Neural progenitor cell (in vitro differentiated cells): ENCODE measurements around the gene MED27. TPM values are rescaled to one million over a fixed set of nuclear protein-coding genes. Genes with fewer than 3 reads are reported as not detected.

Experiments
- DNase-seq: peaks from one replicate; pipeline ENCODE4 v3.0.0-alpha.2; 2016; ENCODE audit warnings: low spot score
- H2AFZ ChIP-seq: fragments of 200-600 bp; sonication (generic); replicated peaks from 2 replicates; pipeline ENCODE4 v1.6.1; 2016; ENCODE audit warnings: antibody characterized with exemption
- H3F3A ChIP-seq: fragments of 200-600 bp; sonication (generic); 2 replicates; pipeline ENCODE4 v1.6.1; 2016; ENCODE audit warnings: antibody characterized with exemption, low read depth
- H3K27ac ChIP-seq: fragments of 200-600 bp; sonication (generic); 2 replicates; pipeline ENCODE4 v1.5.1; 2016; ENCODE audit warnings: mild to moderate bottlenecking
- H3K27me3 ChIP-seq: fragments of 200-600 bp; sonication (generic); 2 replicates; pipeline ENCODE4 v1.6.1; 2016; ENCODE audit warnings: mild to moderate bottlenecking, moderate library complexity
- H3K36me3 ChIP-seq: fragments of 200-600 bp; sonication (generic); 2 replicates; pipeline ENCODE4 v1.5.1; 2016
- H3K4me1 ChIP-seq: fragments of 200-600 bp; sonication (generic); 2 replicates; pipeline ENCODE4 v1.6.1; 2016; ENCODE audit warnings: mixed run types
- H3K4me2 ChIP-seq: fragments of 200-600 bp; sonication (generic); 2 replicates; pipeline ENCODE4 v1.6.1; 2016
- H3K4me3 ChIP-seq: fragments of 200-600 bp; sonication (generic); 2 replicates; pipeline ENCODE4 v1.5.1; 2016
- H3K79me2 ChIP-seq: fragments of 200-600 bp; sonication (generic); 2 replicates; pipeline ENCODE4 v1.6.1; 2016; ENCODE audit warnings: low read depth
- H3K9ac ChIP-seq: fragments of 200-600 bp; sonication (generic); 2 replicates; pipeline ENCODE4 v1.6.1; 2016
- H3K9me3 ChIP-seq: fragments of 200-600 bp; sonication (generic); 2 replicates; pipeline ENCODE4 v1.5.1; 2016; ENCODE audit warnings: low read depth
- H4K20me1 ChIP-seq: fragments of 200-600 bp; sonication (generic); 2 replicates; pipeline ENCODE4 v1.6.1; 2016; ENCODE audit warnings: low read depth
- H3K27ac Mint-ChIP-seq: 3 replicates; pipeline ENCODE4 v1.8.0; 2021; ENCODE audit warnings: mixed read lengths
- H3K27me3 Mint-ChIP-seq: 2 replicates; pipeline ENCODE4 v1.8.0; 2022; ENCODE audit warnings: low read depth, mild to moderate bottlenecking, inconsistent platforms, moderate library complexity, mixed read lengths; ENCODE audit not compliant: insufficient read depth
- H3K36me3 Mint-ChIP-seq: 3 replicates; pipeline ENCODE4 v1.8.0; 2021; ENCODE audit warnings: mixed read lengths
- H3K4me1 Mint-ChIP-seq: 3 replicates; pipeline ENCODE4 v1.8.0; 2021; ENCODE audit warnings: mixed read lengths
- H3K4me3 Mint-ChIP-seq: 3 replicates; pipeline ENCODE4 v1.8.0; 2021; ENCODE audit warnings: mild to moderate bottlenecking, moderate library complexity, mixed read lengths
- H3K9me3 Mint-ChIP-seq: 3 replicates; pipeline ENCODE4 v1.8.0; 2020; ENCODE audit warnings: mixed read lengths
- EZH2 ChIP-seq: fragments of 200-600 bp; sonication (generic); IDR thresholded peaks from 2 replicates; pipeline ENCODE4 v1.6.1; 2017; ENCODE audit warnings: antibody characterized with exemption, mild to moderate bottlenecking, moderate library complexity
- EZH2phosphoT487 ChIP-seq: fragments of 200-600 bp; sonication (generic); IDR thresholded peaks from 2 replicates; pipeline ENCODE4 v1.6.1; 2017; ENCODE audit warnings: antibody characterized with exemption
- total RNA-seq: library from RNA; depleted of rRNA; stranded (reverse); fragments of >200 nt; gene quantifications from 2 replicates; pipeline ENCODE4 v1.2.3, GENCODE V29; 2015; ENCODE audit warnings: low replicate concordance
- TF ChIP-seq, protein P1 (sequence below): fragments of 200-600 bp; sonication (generic); IDR thresholded peaks from 2 replicates; pipeline ENCODE4 v1.5.1; 2017; ENCODE audit warnings: antibody characterized with exemption, mild to moderate bottlenecking

MED27 gene
- total RNA-seq, 1 donor from 2014 or later: 15.1 TPM

DNA sequence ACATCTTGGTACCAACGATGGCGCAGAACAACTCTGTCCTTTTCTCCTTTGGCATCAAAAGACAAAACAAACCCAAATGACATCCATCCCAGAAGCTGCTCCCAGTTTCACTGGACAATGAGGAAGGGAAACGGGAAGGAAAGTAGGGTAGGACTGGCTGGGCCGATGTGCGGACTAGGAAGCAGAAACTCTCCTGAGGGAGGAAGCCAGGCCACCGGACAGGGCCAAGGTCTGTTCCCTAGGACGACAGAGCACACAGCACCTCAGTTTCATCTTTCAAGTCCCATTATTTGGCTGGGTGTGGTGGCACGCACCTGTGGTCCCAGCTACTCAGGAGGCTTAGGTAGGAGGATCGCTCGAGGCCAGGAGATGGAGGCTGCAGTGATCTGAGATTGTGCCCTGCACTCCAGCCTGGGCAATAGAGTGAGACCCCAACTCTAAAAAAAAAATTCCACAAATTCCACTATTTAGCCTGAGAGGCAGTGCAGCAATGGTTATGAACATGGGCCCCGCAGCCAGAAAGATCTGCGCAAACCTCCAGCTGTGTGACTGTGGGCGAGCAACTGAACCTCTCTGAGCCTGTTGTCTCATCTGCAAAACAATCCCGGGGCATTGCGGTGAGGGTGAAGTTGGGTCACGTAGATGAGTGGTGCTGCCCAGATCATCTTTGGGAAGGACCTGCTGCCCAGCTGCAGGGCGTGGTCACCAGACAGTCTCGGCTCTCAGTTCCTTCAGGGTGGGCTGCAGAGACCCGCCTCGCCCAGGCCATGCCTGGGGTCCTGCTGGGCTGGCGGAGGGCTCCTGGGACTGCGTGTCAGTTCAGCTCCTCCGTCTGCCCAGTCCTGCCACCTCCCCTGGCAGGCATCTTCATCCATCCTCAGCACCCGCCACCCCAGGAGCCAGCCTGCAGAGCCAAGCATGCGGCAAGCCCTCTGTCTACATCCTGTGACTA is 238.6 kb downstream of the MED27 start:
- Mint-ChIP-seq H3K27me3 (peaks cover 13% of the 10 kb centered on the region), H3K9me3 (no peaks in the 10 kb centered on the region), H3K4me1 (peaks cover 22% of the 10 kb centered on the region), H3K36me3 (no peaks in the 10 kb centered on the region), H3K4me3 (no peak overlapping the region), H3K27ac (peak overlapping the region; percentile 83)
- no peaks in the 10 kb centered on the region for H3K4me1 ChIP-seq
- H2AFZ ChIP-seq: no peak overlapping the region
- no peak for DNase-seq
- H3K36me3 ChIP-seq: no peaks in the 10 kb centered on the region
- H3K9me3 ChIP-seq: no peaks in the 10 kb centered on the region
- H3K27me3 ChIP-seq: no peaks in the 10 kb centered on the region
- H3K4me3 ChIP-seq: no peak overlapping the region
- TF ChIP-seq EZH2 (no peak), EZH2phosphoT487 (no peak)
- TF ChIP-seq, protein P1, sequence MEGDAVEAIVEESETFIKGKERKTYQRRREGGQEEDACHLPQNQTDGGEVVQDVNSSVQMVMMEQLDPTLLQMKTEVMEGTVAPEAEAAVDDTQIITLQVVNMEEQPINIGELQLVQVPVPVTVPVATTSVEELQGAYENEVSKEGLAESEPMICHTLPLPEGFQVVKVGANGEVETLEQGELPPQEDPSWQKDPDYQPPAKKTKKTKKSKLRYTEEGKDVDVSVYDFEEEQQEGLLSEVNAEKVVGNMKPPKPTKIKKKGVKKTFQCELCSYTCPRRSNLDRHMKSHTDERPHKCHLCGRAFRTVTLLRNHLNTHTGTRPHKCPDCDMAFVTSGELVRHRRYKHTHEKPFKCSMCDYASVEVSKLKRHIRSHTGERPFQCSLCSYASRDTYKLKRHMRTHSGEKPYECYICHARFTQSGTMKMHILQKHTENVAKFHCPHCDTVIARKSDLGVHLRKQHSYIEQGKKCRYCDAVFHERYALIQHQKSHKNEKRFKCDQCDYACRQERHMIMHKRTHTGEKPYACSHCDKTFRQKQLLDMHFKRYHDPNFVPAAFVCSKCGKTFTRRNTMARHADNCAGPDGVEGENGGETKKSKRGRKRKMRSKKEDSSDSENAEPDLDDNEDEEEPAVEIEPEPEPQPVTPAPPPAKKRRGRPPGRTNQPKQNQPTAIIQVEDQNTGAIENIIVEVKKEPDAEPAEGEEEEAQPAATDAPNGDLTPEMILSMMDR: no peak
- no peaks in the 10 kb centered on the region for H3F3A ChIP-seq
- no peak overlapping the region for H3K9ac ChIP-seq
- H4K20me1 ChIP-seq: no peaks in the 10 kb centered on the region
- no peak overlapping the region for H3K27ac ChIP-seq
- no peak overlapping the region for H3K4me2 ChIP-seq
- no peaks in the 10 kb centered on the region for H3K79me2 ChIP-seq

DNA sequence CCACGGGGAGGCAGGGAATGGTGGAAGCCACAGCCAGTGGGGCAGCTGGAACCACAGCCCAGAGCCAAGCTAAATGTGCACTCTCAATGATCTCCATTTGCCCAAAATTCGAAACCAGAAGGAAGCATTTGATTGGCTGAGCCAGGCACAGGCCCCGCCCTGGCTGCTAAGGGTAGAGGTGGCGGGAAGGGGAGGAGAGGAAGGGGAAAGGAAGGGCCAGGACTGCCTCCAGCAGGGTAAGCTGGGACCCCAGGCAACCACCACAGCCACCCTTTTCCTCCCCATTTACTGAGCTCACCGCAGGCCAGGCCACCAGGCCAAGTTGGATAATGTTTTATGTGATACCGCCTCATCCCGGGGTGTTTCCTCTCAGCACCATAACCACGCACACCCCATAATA is 239.4 kb downstream of the MED27 start:
- no peak overlapping the region for H3K9ac ChIP-seq
- peaks cover 16% of the 10 kb centered on the region for H3K27me3 Mint-ChIP-seq
- no peaks in the 10 kb centered on the region for H3K79me2 ChIP-seq
- DNase-seq: no peak
- H3K27ac ChIP-seq: no peak overlapping the region
- no peaks in the 10 kb centered on the region for H3F3A ChIP-seq
- H3K4me2 ChIP-seq: no peak overlapping the region
- H3K9me3 Mint-ChIP-seq: no peaks in the 10 kb centered on the region
- H3K36me3 ChIP-seq: no peaks in the 10 kb centered on the region
- H3K4me3 ChIP-seq: no peak overlapping the region
- H3K4me1 Mint-ChIP-seq: peaks cover 23% of the 10 kb centered on the region
- H4K20me1 ChIP-seq: no peaks in the 10 kb centered on the region
- peak overlapping the region; percentile 33 for H3K4me3 Mint-ChIP-seq
- peaks cover 3% of the 10 kb centered on the region for H3K4me1 ChIP-seq
- TF ChIP-seq EZH2: no peak
- no peak for TF ChIP-seq EZH2phosphoT487
- TF ChIP-seq, protein P1: no peak
- no peak overlapping the region for H3K27ac Mint-ChIP-seq
- H2AFZ ChIP-seq: no peak overlapping the region
- H3K9me3 ChIP-seq: no peaks in the 10 kb centered on the region
- H3K36me3 Mint-ChIP-seq: no peaks in the 10 kb centered on the region
- H3K27me3 ChIP-seq: no peaks in the 10 kb centered on the region

GRCh38 chr9:131839281-131840084 is 240.2 kb downstream of the MED27 start:
- Histone ChIP-seq H3K36me3 (no peaks in the 10 kb centered on the region), H4K20me1 (no peaks in the 10 kb centered on the region), H3K4me1 (peaks cover 10% of the 10 kb centered on the region), H3K9ac (no peak overlapping the region), H3K9me3 (no peaks in the 10 kb centered on the region), H3K27ac (no peak overlapping the region), H3K4me3 (no peak overlapping the region), H3K27me3 (no peaks in the 10 kb centered on the region), H3K79me2 (no peaks in the 10 kb centered on the region), H3K4me2 (no peak overlapping the region), H2AFZ (no peak overlapping the region), H3F3A (no peaks in the 10 kb centered on the region)
- DNase-seq: no peak
- Mint-ChIP-seq H3K4me1 (peaks cover 27% of the 10 kb centered on the region), H3K36me3 (no peaks in the 10 kb centered on the region), H3K9me3 (no peaks in the 10 kb centered on the region), H3K4me3 (no peak overlapping the region), H3K27me3 (peaks cover 16% of the 10 kb centered on the region), H3K27ac (peak overlapping the region; percentile 90)
- no peak for TF ChIP-seq EZH2
- no peak for TF ChIP-seq EZH2phosphoT487
- TF ChIP-seq, protein P1: no peak
